ENCODE data around the gene NDUFC1.
"Not testable (repeated sequence)": the region's sequence is repeated elsewhere in the genome, so short reads cannot be mapped to it uniquely, and the experiment has no call there.

NDUFC1 gene

GRCh38 chr4:139278912-139279759 lies 23.1 kb downstream of the NDUFC1 start:
- peaks cover 0 to under 1% of the 10 kb centered on the region in 2 donors for H3K9me3 Mint-ChIP-seq
- H3K27ac Mint-ChIP-seq, result no peak overlapping the region
- DNase-seq (no peak), ATAC-seq (peak; percentile 67)
- peak overlapping the region; percentile 81 to 92 for H3K4me3 Mint-ChIP-seq
- peaks cover 19% of the 10 kb centered on the region for H3K4me1 Mint-ChIP-seq
- H3K27me3 Mint-ChIP-seq, result peaks cover 56% of the 10 kb centered on the region

- Mint-ChIP-seq H3K9me3 (no peaks in the 10 kb centered on the region), H3K4me3 (peak overlapping the region; percentile 81 to 92), H3K27me3 (peaks cover 56% of the 10 kb centered on the region), H3K27ac (no peak overlapping the region), H3K4me1 (peaks cover 19% of the 10 kb centered on the region)
- no peak for ATAC-seq
- DNase-seq, result no peak
Observed at GRCh38 chr4:139278485-139278884, 23.8 kb downstream of the NDUFC1 start.

- DNase-seq (no peak), ATAC-seq (no peak)
- no peak overlapping the region for H3K27ac Mint-ChIP-seq
- peaks cover 45% of the 10 kb centered on the region for H3K27me3 Mint-ChIP-seq
- peaks cover 18% of the 10 kb centered on the region for H3K4me1 Mint-ChIP-seq
- H3K4me3 Mint-ChIP-seq, result no peak overlapping the region
- no peaks in the 10 kb centered on the region for H3K9me3 Mint-ChIP-seq
Observed at GRCh38 chr4:139275281-139275735, 27.0 kb downstream of the NDUFC1 start.

- Mint-ChIP-seq H3K27me3 (peaks cover 40% of the 10 kb centered on the region), H3K4me3 (no peak overlapping the region), H3K4me1 (peaks cover 13% of the 10 kb centered on the region), H3K27ac (no peak overlapping the region), H3K9me3 (no peaks in the 10 kb centered on the region)
- ATAC-seq, result no peak
- DNase-seq, result no peak
Observed at GRCh38 chr4:139274790-139275189, 27.5 kb downstream of the NDUFC1 start.

- ATAC-seq (no peak), DNase-seq (no peak)
- Mint-ChIP-seq H3K4me3 (no peak overlapping the region), H3K4me1 (peaks cover 3% of the 10 kb centered on the region), H3K27ac (no peak overlapping the region), H3K27me3 (peaks cover 30% of the 10 kb centered on the region), H3K9me3 (no peaks in the 10 kb centered on the region)
Observed at GRCh38 chr4:139273835-139274234, 28.4 kb downstream of the NDUFC1 start.

- Mint-ChIP-seq H3K4me1 (peaks cover 19% of the 10 kb centered on the region), H3K27ac (no peak overlapping the region), H3K9me3 (no peaks in the 10 kb centered on the region), H3K4me3 (no peak overlapping the region), H3K27me3 (peaks cover 8% of the 10 kb centered on the region)
- DNase-seq (no peak), ATAC-seq (no peak)
Observed at GRCh38 chr4:139267301-139267700, 35.0 kb downstream of the NDUFC1 start.

GRCh38 chr4:139266583-139267257 lies 35.6 kb downstream of the NDUFC1 start:
- ATAC-seq, result peak; percentile 98
- Mint-ChIP-seq H3K4me3 (peak overlapping the region; percentile 27 to 52), H3K27me3 (peaks cover 8% of the 10 kb centered on the region)

GRCh38 chr4:139266208-139266582 lies 36.1 kb downstream of the NDUFC1 start:
- DNase-seq (no peak), ATAC-seq (no peak)
- H3K4me3 Mint-ChIP-seq, result peak overlapping the region; percentile 11 to 52

More at GRCh38 chr4:139266583-139267257, 35.6 kb downstream of the NDUFC1 start:
- peaks cover 19% of the 10 kb centered on the region for H3K4me1 Mint-ChIP-seq
- DNase-seq, result peak; percentile 85 to 96
- H3K27ac Mint-ChIP-seq, result no peak overlapping the region
- no peaks in the 10 kb centered on the region for H3K9me3 Mint-ChIP-seq

GRCh38 chr4:139265654-139266053 lies 36.6 kb downstream of the NDUFC1 start:
- DNase-seq (no peak), ATAC-seq (no peak)
- no peak overlapping the region for H3K27ac Mint-ChIP-seq
- H3K4me3 Mint-ChIP-seq, result no peak overlapping the region
- H3K4me1 Mint-ChIP-seq, result peaks cover 19% of the 10 kb centered on the region
- no peaks in the 10 kb centered on the region for H3K9me3 Mint-ChIP-seq
- H3K27me3 Mint-ChIP-seq, result peaks cover 8% of the 10 kb centered on the region

More at GRCh38 chr4:139266208-139266582, 36.1 kb downstream of the NDUFC1 start:
- peaks cover 19% of the 10 kb centered on the region for H3K4me1 Mint-ChIP-seq
- no peaks in the 10 kb centered on the region for H3K9me3 Mint-ChIP-seq
- H3K27ac Mint-ChIP-seq, result no peak overlapping the region
- H3K27me3 Mint-ChIP-seq, result peaks cover 8% of the 10 kb centered on the region

GRCh38 chr4:139256349-139256748 lies 45.9 kb downstream of the NDUFC1 start:
- DNase-seq (no peak), ATAC-seq (no peak)
- Mint-ChIP-seq H3K27me3 (no peaks in the 10 kb centered on the region), H3K27ac (no peak overlapping the region), H3K4me1 (no peaks in the 10 kb centered on the region), H3K4me3 (no peak overlapping the region), H3K9me3 (no peaks in the 10 kb centered on the region)

GRCh38 chr4:139255581-139255980 lies 46.7 kb downstream of the NDUFC1 start:
- not testable (repeated sequence) for H3K27ac Mint-ChIP-seq, H3K4me3 Mint-ChIP-seq, ATAC-seq, H3K27me3 Mint-ChIP-seq, DNase-seq, H3K4me1 Mint-ChIP-seq, H3K9me3 Mint-ChIP-seq

- H3K27ac Mint-ChIP-seq, result no peak overlapping the region
Observed at GRCh38 chr4:139253713-139254112, 48.6 kb downstream of the NDUFC1 start.

GRCh38 chr4:139253046-139253445 lies 49.2 kb downstream of the NDUFC1 start:
- H3K27me3 Mint-ChIP-seq, result no peaks in the 10 kb centered on the region
- ATAC-seq (no peak), DNase-seq (no peak)
- no peak overlapping the region for H3K27ac Mint-ChIP-seq
- no peaks in the 10 kb centered on the region for H3K4me1 Mint-ChIP-seq
- H3K4me3 Mint-ChIP-seq, result no peak overlapping the region
- no peaks in the 10 kb centered on the region for H3K9me3 Mint-ChIP-seq

More at GRCh38 chr4:139253713-139254112, 48.6 kb downstream of the NDUFC1 start:
- Mint-ChIP-seq H3K9me3 (no peaks in the 10 kb centered on the region), H3K4me1 (no peaks in the 10 kb centered on the region), H3K27me3 (no peaks in the 10 kb centered on the region), H3K4me3 (no peak overlapping the region)
- ATAC-seq (no peak), DNase-seq (no peak)

GRCh38 chr4:139247700-139248238 lies 54.5 kb downstream of the NDUFC1 start:
- Mint-ChIP-seq H3K4me3 (no peak overlapping the region), H3K27ac (no peak overlapping the region), H3K27me3 (no peaks in the 10 kb centered on the region), H3K9me3 (no peaks in the 10 kb centered on the region), H3K4me1 (no peaks in the 10 kb centered on the region)
- ATAC-seq (no peak), DNase-seq (no peak)

- no peak for ATAC-seq
- H3K4me3 Mint-ChIP-seq, result no peak overlapping the region
- no peak overlapping the region for H3K27ac Mint-ChIP-seq
- no peaks in the 10 kb centered on the region for H3K9me3 Mint-ChIP-seq
- DNase-seq, result no peak
- no peaks in the 10 kb centered on the region for H3K27me3 Mint-ChIP-seq
- no peaks in the 10 kb centered on the region for H3K4me1 Mint-ChIP-seq
Observed at GRCh38 chr4:139247241-139247640, 55.0 kb downstream of the NDUFC1 start.

- no peak overlapping the region for H3K27ac Mint-ChIP-seq
Observed at GRCh38 chr4:139246166-139246565, 56.1 kb downstream of the NDUFC1 start.

More at GRCh38 chr4:139246166-139246565, 56.1 kb downstream of the NDUFC1 start:
- Mint-ChIP-seq H3K27me3 (no peaks in the 10 kb centered on the region), H3K9me3 (no peaks in the 10 kb centered on the region), H3K4me3 (no peak overlapping the region), H3K4me1 (no peaks in the 10 kb centered on the region)
- DNase-seq (no peak), ATAC-seq (no peak)

Measured in stimulated activated naive CD8-positive, alpha-beta T cell treated with anti-CD3 and anti-CD28 coated beads, Interleukin-15, amount 100 ng/mL, for 72 hours (primary cell).